Measurements from ENCODE around the gene ABCC5. TPM values are rescaled to one million over a fixed set of nuclear protein-coding genes. Genes with fewer than 3 reads are reported as not detected.
"Not testable (repeated sequence)": the region's sequence is repeated elsewhere in the genome, so short reads cannot be mapped to it uniquely, and the experiment has no call there.

ABCC5 gene
- polyA plus RNA-seq, 4 donors, result 45.2 to 77.9 (median 54.8) TPM

- DNase-seq (ENCODE audit: low read depth in 4 of 4, low spot score in 3 of 4), result peak in 1 of 4 donors; percentile 66
Measured at GRCh38 chr3:184016811-184017671, 643 bp downstream of the ABCC5 start.

GRCh38 chr3:184016169-184016570, 1.5 kb downstream of the ABCC5 start:
- no peak for DNase-seq (ENCODE audit: low read depth in 4 of 4, low spot score in 3 of 4)

GRCh38 chr3:184015381-184016019, 2.2 kb downstream of the ABCC5 start:
- DNase-seq (ENCODE audit: low read depth in 4 of 4, low spot score in 3 of 4), result no peak

GRCh38 chr3:184011937-184012889, 5.5 kb downstream of the ABCC5 start:
- no peak for DNase-seq (ENCODE audit: low read depth in 4 of 4, low spot score in 3 of 4)

- no peak for DNase-seq (ENCODE audit: low read depth in 4 of 4, low spot score in 3 of 4)
Measured at GRCh38 chr3:184011230-184011876, 6.3 kb downstream of the ABCC5 start.

- no peak for DNase-seq (ENCODE audit: low read depth in 4 of 4, low spot score in 3 of 4)
Measured at GRCh38 chr3:184008161-184008560, 9.5 kb downstream of the ABCC5 start.

GRCh38 chr3:184007143-184007813, 10.4 kb downstream of the ABCC5 start:
- not testable (repeated sequence) for DNase-seq (ENCODE audit: low read depth in 4 of 4, low spot score in 3 of 4)

GRCh38 chr3:184005941-184006507, 11.7 kb downstream of the ABCC5 start:
- peak; percentile 36 to 71 (median 45) for DNase-seq (ENCODE audit: low read depth in 4 of 4, low spot score in 3 of 4)

- no peak for DNase-seq (ENCODE audit: low read depth in 4 of 4, low spot score in 3 of 4)
Measured at GRCh38 chr3:184004476-184004875, 13.2 kb downstream of the ABCC5 start.

- DNase-seq (ENCODE audit: low read depth in 4 of 4, low spot score in 3 of 4), result no peak
Measured at GRCh38 chr3:184003187-184003967, 14.3 kb downstream of the ABCC5 start.

GRCh38 chr3:184002469-184002868, 15.2 kb downstream of the ABCC5 start:
- no peak for DNase-seq (ENCODE audit: low read depth in 4 of 4, low spot score in 3 of 4)

- no peak for DNase-seq (ENCODE audit: low read depth in 4 of 4, low spot score in 3 of 4)
Measured at GRCh38 chr3:184001761-184002160, 15.9 kb downstream of the ABCC5 start.

- no peak for DNase-seq (ENCODE audit: low read depth in 4 of 4, low spot score in 3 of 4)
Measured at GRCh38 chr3:183991403-183991802, 26.3 kb downstream of the ABCC5 start.

GRCh38 chr3:183988216-183988790, 29.4 kb downstream of the ABCC5 start:
- no peak for DNase-seq (ENCODE audit: low read depth in 4 of 4, low spot score in 3 of 4)

- DNase-seq (ENCODE audit: low read depth in 4 of 4, low spot score in 3 of 4), result no peak
Measured at GRCh38 chr3:183987000-183987600, 30.6 kb downstream of the ABCC5 start.

GRCh38 chr3:183984749-183985729, 32.6 kb downstream of the ABCC5 start:
- no peak for DNase-seq (ENCODE audit: low read depth in 4 of 4, low spot score in 3 of 4)
